ENCODE measurements around the gene TCP11. TPM values are rescaled to one million over a fixed set of nuclear protein-coding genes. Genes with fewer than 3 reads are reported as not detected.

The TCP11 gene
- total and polyA plus RNA-seq, 5 experiments from 2014 or later, result not detected

GRCh38 chr6:35078896-35079295, 62.2 kb downstream of the TCP11 start:
- peaks cover 0 to 2% (median 0%) of the 10 kb centered on the region in 4 donors for H3K4me1 Mint-ChIP-seq
- H3K9me3 Mint-ChIP-seq, result no peaks in the 10 kb centered on the region
- ATAC-seq (no peak), DNase-seq (no peak)
- no peak overlapping the region for H3K27ac Mint-ChIP-seq
- no peak overlapping the region for H3K4me3 Mint-ChIP-seq
- H3K36me3 Mint-ChIP-seq, result peaks cover 0 to 48% (median 11%) of the 10 kb centered on the region in 3 donors
- H3K27me3 Mint-ChIP-seq, result no peaks in the 10 kb centered on the region
- POLR2A ChIA-PET, result no interaction called here

GRCh38 chr6:35078226-35078850, 62.8 kb downstream of the TCP11 start:
- no peak overlapping the region for H3K4me3 Mint-ChIP-seq
- DNase-seq (no peak), ATAC-seq (no peak)
- peaks cover 0 to 2% (median 0%) of the 10 kb centered on the region in 4 donors for H3K4me1 Mint-ChIP-seq
- H3K9me3 Mint-ChIP-seq, result no peaks in the 10 kb centered on the region
- POLR2A ChIA-PET, result no interaction called here
- H3K27ac Mint-ChIP-seq, result no peak overlapping the region
- H3K36me3 Mint-ChIP-seq, result peaks cover 0 to 44% (median 11%) of the 10 kb centered on the region in 3 donors
- no peaks in the 10 kb centered on the region for H3K27me3 Mint-ChIP-seq

GRCh38 chr6:35077713-35078105, 63.4 kb downstream of the TCP11 start:
- peaks cover 0 to 2% (median 0%) of the 10 kb centered on the region in 4 donors for H3K4me1 Mint-ChIP-seq
- peaks cover 0 to 46% (median 11%) of the 10 kb centered on the region in 3 donors for H3K36me3 Mint-ChIP-seq
- no peaks in the 10 kb centered on the region for H3K9me3 Mint-ChIP-seq
- ATAC-seq (no peak), DNase-seq (no peak)
- POLR2A ChIA-PET, result no interaction called here
- no peak overlapping the region for H3K4me3 Mint-ChIP-seq
- no peak overlapping the region for H3K27ac Mint-ChIP-seq
- no peaks in the 10 kb centered on the region for H3K27me3 Mint-ChIP-seq

- H3K4me1 Mint-ChIP-seq, result peaks cover 0 to 2% (median 0%) of the 10 kb centered on the region in 4 donors
- POLR2A ChIA-PET, result no interaction called here
- H3K4me3 Mint-ChIP-seq, result no peak overlapping the region
- no peak overlapping the region for H3K27ac Mint-ChIP-seq
- no peak for ATAC-seq
- peaks cover 0 to 43% (median 13%) of the 10 kb centered on the region in 3 donors for H3K36me3 Mint-ChIP-seq
- H3K27me3 Mint-ChIP-seq, result no peaks in the 10 kb centered on the region
- no peaks in the 10 kb centered on the region for H3K9me3 Mint-ChIP-seq
- DNase-seq, result no peak
Measured at GRCh38 chr6:35076997-35077712, 64.0 kb downstream of the TCP11 start.

GRCh38 chr6:35073766-35074471, 67.2 kb downstream of the TCP11 start:
- Mint-ChIP-seq H3K27me3 (no peaks in the 10 kb centered on the region), H3K9me3 (no peaks in the 10 kb centered on the region), H3K4me1 (no peaks in the 10 kb centered on the region), H3K27ac (no peak overlapping the region), H3K36me3 (peaks cover 0 to 27% (median 10%) of the 10 kb centered on the region in 3 donors), H3K4me3 (no peak overlapping the region)
- ATAC-seq (no peak), DNase-seq (no peak)
- POLR2A ChIA-PET, result no interaction called here

GRCh38 chr6:35073211-35073610, 67.9 kb downstream of the TCP11 start:
- no peak for ATAC-seq
- Mint-ChIP-seq H3K4me3 (no peak overlapping the region), H3K9me3 (no peaks in the 10 kb centered on the region), H3K27me3 (no peaks in the 10 kb centered on the region), H3K27ac (peak overlapping the region in 1 of 10 donors; percentile 43), H3K36me3 (peaks cover 0 to 26% (median 10%) of the 10 kb centered on the region in 3 donors), H3K4me1 (peaks cover 0 to 3% (median 0%) of the 10 kb centered on the region in 4 donors)
- DNase-seq, result no peak
- POLR2A ChIA-PET, result no interaction called here

- Mint-ChIP-seq H3K9me3 (no peaks in the 10 kb centered on the region), H3K27me3 (no peaks in the 10 kb centered on the region), H3K4me3 (peak overlapping the region in 1 of 10 donors; percentile 4), H3K36me3 (peaks cover 0 to 26% (median 10%) of the 10 kb centered on the region in 3 donors), H3K4me1 (peaks cover 0 to 3% (median 0%) of the 10 kb centered on the region in 4 donors), H3K27ac (peak overlapping the region in 1 of 10 donors; percentile 43)
- POLR2A ChIA-PET, result no interaction called here
- DNase-seq (no peak), ATAC-seq (no peak)
Measured at GRCh38 chr6:35072698-35073055, 68.5 kb downstream of the TCP11 start.

- POLR2A ChIA-PET, result no interaction called here
- DNase-seq (no peak), ATAC-seq (no peak)
- Mint-ChIP-seq H3K36me3 (peaks cover 0 to 26% (median 10%) of the 10 kb centered on the region in 3 donors), H3K4me1 (peaks cover 0 to 3% (median 0%) of the 10 kb centered on the region in 4 donors), H3K27ac (no peak overlapping the region), H3K4me3 (peak overlapping the region in 1 of 10 donors; percentile 4), H3K27me3 (no peaks in the 10 kb centered on the region), H3K9me3 (no peaks in the 10 kb centered on the region)
Measured at GRCh38 chr6:35072051-35072697, 69.0 kb downstream of the TCP11 start.

GRCh38 chr6:35071347-35071994, 69.7 kb downstream of the TCP11 start:
- peaks cover 0 to 24% (median 10%) of the 10 kb centered on the region in 3 donors for H3K36me3 Mint-ChIP-seq
- POLR2A ChIA-PET, result no interaction called here
- peaks cover 0 to 3% (median 0%) of the 10 kb centered on the region in 4 donors for H3K4me1 Mint-ChIP-seq
- ATAC-seq (no peak), DNase-seq (no peak)
- H3K27ac Mint-ChIP-seq, result no peak overlapping the region
- no peak overlapping the region for H3K4me3 Mint-ChIP-seq
- no peaks in the 10 kb centered on the region for H3K27me3 Mint-ChIP-seq
- H3K9me3 Mint-ChIP-seq, result no peaks in the 10 kb centered on the region

- Mint-ChIP-seq H3K36me3 (peaks cover 0 to 24% (median 12%) of the 10 kb centered on the region in 3 donors), H3K9me3 (no peaks in the 10 kb centered on the region), H3K27me3 (no peaks in the 10 kb centered on the region), H3K4me1 (peaks cover 0 to 3% (median 0%) of the 10 kb centered on the region in 4 donors), H3K27ac (no peak overlapping the region), H3K4me3 (no peak overlapping the region)
- DNase-seq (no peak), ATAC-seq (no peak)
- POLR2A ChIA-PET, result no interaction called here
Measured at GRCh38 chr6:35070111-35070510, 71.0 kb downstream of the TCP11 start.

- Mint-ChIP-seq H3K4me1 (peaks cover 0 to 3% (median 0%) of the 10 kb centered on the region in 4 donors), H3K9me3 (no peaks in the 10 kb centered on the region), H3K27me3 (no peaks in the 10 kb centered on the region), H3K27ac (no peak overlapping the region), H3K36me3 (peaks cover 0 to 20% (median 12%) of the 10 kb centered on the region in 3 donors), H3K4me3 (no peak overlapping the region)
- DNase-seq (no peak), ATAC-seq (no peak)
- POLR2A ChIA-PET, result no interaction called here
Measured at GRCh38 chr6:35069262-35069661, 71.9 kb downstream of the TCP11 start.

- POLR2A ChIA-PET, result no interaction called here
- peaks cover 0 to 3% (median 0%) of the 10 kb centered on the region in 4 donors for H3K4me1 Mint-ChIP-seq
Measured at GRCh38 chr6:35068644-35069043, 72.5 kb downstream of the TCP11 start.

More at GRCh38 chr6:35068644-35069043, 72.5 kb downstream of the TCP11 start:
- no peak for DNase-seq
- ATAC-seq, result no peak
- no peaks in the 10 kb centered on the region for H3K9me3 Mint-ChIP-seq
- H3K36me3 Mint-ChIP-seq, result peaks cover 0 to 20% (median 9%) of the 10 kb centered on the region in 3 donors
- no peaks in the 10 kb centered on the region for H3K27me3 Mint-ChIP-seq
- H3K4me3 Mint-ChIP-seq, result no peak overlapping the region
- no peak overlapping the region for H3K27ac Mint-ChIP-seq
